HepG2 (cell line): ENCODE data around the gene EEF2. TPM values are rescaled to one million over a fixed set of nuclear protein-coding genes. Genes with fewer than 3 reads are reported as not detected.
A peak's percentile ranks its signal among the peaks of the same experiment; 100 is the strongest.

Experiments
- AHR ChIP-seq: IDR thresholded peaks from 2 replicates; pipeline ENCODE4 v1.6.1; 2018; ENCODE audit warnings: missing genetic modification reagents, missing compliant biosample characterization
- ARID3A ChIP-seq: IDR thresholded peaks from 2 replicates; pipeline ENCODE4 v1.6.1; 2012; ENCODE audit warnings: low read depth, low read length, improper control_type of control experiment
- ATF1 ChIP-seq: IDR thresholded peaks from 2 replicates; pipeline ENCODE4 v1.6.1; 2016; ENCODE audit warnings: mild to moderate bottlenecking, control low read depth
- BCL6 ChIP-seq: IDR thresholded peaks from 2 replicates; pipeline ENCODE4 v1.6.1; 2016; ENCODE audit warnings: missing genetic modification reagents, missing compliant biosample characterization
- HOXA9 ChIP-seq: sonication (generic); formaldehyde crosslinking; IDR thresholded peaks from 2 replicates; pipeline ENCODE4 v1.8.1; 2022; ENCODE audit warnings: missing genetic modification reagents, mild to moderate bottlenecking, moderate library complexity, borderline replicate concordance
- MAF1 ChIP-seq: sonication (generic); formaldehyde crosslinking; IDR thresholded peaks from 2 replicates; pipeline ENCODE4 v1.5.0; 2020; ENCODE audit warnings: missing genetic modification reagents, borderline replicate concordance
- MYC ChIP-seq: sonication (generic); formaldehyde crosslinking; IDR thresholded peaks from 2 replicates; pipeline ENCODE4 v1.9.0; 2021; ENCODE audit warnings: missing genetic modification reagents, borderline replicate concordance
- PCBP1 ChIP-seq: fragments of 200-400 bp; formaldehyde crosslinking; IDR thresholded peaks from 2 replicates; pipeline ENCODE4 v1.6.1; 2017; ENCODE audit warnings: mild to moderate bottlenecking, low read depth, low read length, borderline replicate concordance
- PLRG1 ChIP-seq: fragments of 450-650 bp; conservative IDR thresholded peaks from 2 replicates; pipeline ENCODE4 v1.6.1; 2016
- PTBP1 ChIP-seq: fragments of 200-400 bp; formaldehyde crosslinking; IDR thresholded peaks from 2 replicates; pipeline ENCODE4 v1.6.1; 2018; ENCODE audit warnings: low read length, low read depth; ENCODE audit not compliant: poor library complexity, severe bottlenecking
- RERE ChIP-seq: IDR thresholded peaks from 2 replicates; pipeline ENCODE4 v1.6.1; 2016; ENCODE audit warnings: low read depth, missing genetic modification reagents, missing compliant biosample characterization
- TIGD3 ChIP-seq: sonication (generic); formaldehyde crosslinking; IDR thresholded peaks from 2 replicates; pipeline ENCODE4 v1.5.1; 2020; ENCODE audit warnings: mild to moderate bottlenecking, missing genetic modification reagents, borderline replicate concordance
- ZFP36L1 ChIP-seq: sonication (generic); formaldehyde crosslinking; IDR thresholded peaks from 2 replicates; pipeline ENCODE4 v1.8.0; 2022; ENCODE audit warnings: mild to moderate bottlenecking, missing genetic modification reagents, moderate library complexity
- ZFX ChIP-seq: sonication (generic); formaldehyde crosslinking; IDR thresholded peaks from 2 replicates; pipeline ENCODE4 v1.4.0; 2020; ENCODE audit warnings: mild to moderate bottlenecking, low read depth, missing genetic modification reagents, moderate library complexity
- ZNF280D ChIP-seq: sonication (generic); formaldehyde crosslinking; IDR thresholded peaks from 2 replicates; pipeline ENCODE4 v1.5.1; 2020; ENCODE audit warnings: mild to moderate bottlenecking, missing genetic modification reagents
- ZNF557 ChIP-seq: sonication (generic); formaldehyde crosslinking; IDR thresholded peaks from 2 replicates; pipeline ENCODE4 v1.4.0; 2020; ENCODE audit warnings: missing genetic modification reagents
- ZNF569 ChIP-seq: sonication (generic); formaldehyde crosslinking; IDR thresholded peaks from 2 replicates; pipeline ENCODE4 v1.5.0; 2020; ENCODE audit warnings: mild to moderate bottlenecking, missing genetic modification reagents, moderate library complexity, borderline replicate concordance
- ZNF879 ChIP-seq: sonication (generic); formaldehyde crosslinking; IDR thresholded peaks from 2 replicates; pipeline ENCODE4 v1.8.1; 2023; ENCODE audit warnings: missing genetic modification reagents
- polyA plus RNA-seq, 8 experiments: library from polyadenylated mRNA; depleted of rRNA in 3 of 8; stranded (reverse) in 7 of 8; unstranded in 1 of 8; fragments of >200 nt; fragmentation: Illumina TruSeq in 4 of 8; extraction: Trizol in 4 of 8; gene quantifications; 2 replicates each; pipeline versions ENCODE4 v1.2.1 to v1.2.3, GENCODE V29; 2011 to 2016; ENCODE audit warnings: low read depth in 4 of 8, missing spikeins in 1 of 8, mixed read lengths in 1 of 8; ENCODE audit not compliant: insufficient read depth in 1 of 8
- total RNA-seq, 5 experiments: library from RNA; depleted of rRNA; stranded (reverse); fragments of >200 nt; fragmentation: Illumina TruSeq; extraction: Trizol; gene quantifications; 2 replicates each; pipeline ENCODE4 v1.2.3, GENCODE V29; 2016; ENCODE audit warnings: low read depth in 1 of 5

EEF2 gene
- total and polyA plus RNA-seq, 2 of the 13 experiments (the other 11 are each of a cell fraction or from before 2014, with no cell fraction given) = 1,441 to 1,777 TPM

- TF ChIP-seq TIGD3 (no peak), MAF1 (CRISPR knock-in tag) (no peak), HOXA9 (CRISPR knock-in tag) (no peak), ZFP36L1 (CRISPR knock-in tag) (no peak), ZNF280D (CRISPR knock-in tag) (no peak), PTBP1 (no peak), ZNF557 (CRISPR knock-in tag) (no peak), MYC (no peak; the same call in none of the 2 replicates), PCBP1 (no peak), PLRG1 (no peak), ZNF569 (CRISPR knock-in tag) (no peak), AHR (CRISPR knock-in tag) (no peak), ZNF879 (CRISPR knock-in tag) (no peak), ARID3A (no peak), ATF1 (CRISPR knock-in tag) (no peak), RERE (CRISPR knock-in tag) (no peak), ZFX (CRISPR knock-in tag) (peak; percentile 26; the same call in 1 of the 2 replicates), BCL6 (CRISPR knock-in tag) (no peak)
Observed at GRCh38 chr19:3983936-3984583, 1.2 kb downstream of the EEF2 start (continued).
